Thymus (tissue), 11 donors: ENCODE results near the gene ITPKB. TPM values are rescaled to one million over a fixed set of nuclear protein-coding genes. Genes with fewer than 3 reads are reported as not detected.
A peak's percentile ranks its signal among the peaks of the same experiment; 100 is the strongest.

Source experiments
- DNase-seq, 9 donors: peaks; one replicate each; pipeline ENCODE4 v3.0.0-alpha.2; 2013; ENCODE audit warnings: low spot score in 9 of 9, low read depth in 6 of 9, missing footprints in 1 of 9
- H3K27ac ChIP-seq, 2 donors: one replicate each; pipeline ENCODE4 v1.5.1; 2013; ENCODE audit warnings: control low read depth in 1 of 2, low read depth in 1 of 2, low read length in 1 of 2, mild to moderate bottlenecking in 1 of 2, moderate library complexity in 1 of 2
- H3K27me3 ChIP-seq, 2 donors: one replicate each; pipeline ENCODE4 v1.5.1; 2013; ENCODE audit warnings: low read length in 1 of 2; ENCODE audit not compliant: control insufficient read depth in 2 of 2, insufficient read depth in 1 of 2
- H3K36me3 ChIP-seq, 2 donors: one replicate each; pipeline ENCODE4 v1.5.1; 2013; ENCODE audit warnings: low read length in 1 of 2, mild to moderate bottlenecking in 1 of 2, moderate library complexity in 1 of 2; ENCODE audit not compliant: control insufficient read depth in 2 of 2, insufficient read depth in 2 of 2
- H3K4me1 ChIP-seq, 2 donors: one replicate each; pipeline ENCODE4 v1.5.1; 2013; ENCODE audit warnings: low read length in 2 of 2; ENCODE audit not compliant: control insufficient read depth in 2 of 2, insufficient read depth in 2 of 2
- H3K4me3 ChIP-seq, 2 donors: one replicate each; pipeline ENCODE4 v1.5.1; 2013; ENCODE audit warnings: low read length in 2 of 2, control low read depth in 1 of 2, mild to moderate bottlenecking in 1 of 2
- H3K9me3 ChIP-seq, 2 donors: one replicate each; pipeline ENCODE4 v1.5.1; 2013; ENCODE audit warnings: low read length in 1 of 2, mild to moderate bottlenecking in 1 of 2; ENCODE audit not compliant: control insufficient read depth in 2 of 2, insufficient read depth in 1 of 2
- WGBS: extraction: QIAGEN DNeasy Blood & Tissue Kit; methylation state at CpG from one replicate; pipeline ENCODE4 v1.1.7; 2013; 5-methylcytosine and 5-hydroxymethylcytosine counted together
- polyA plus RNA-seq: library from polyadenylated mRNA; stranded (reverse); fragments of 200-250 nt; gene quantifications from one replicate; pipeline ENCODE4 v1.2.3, GENCODE V29; 2013
- total RNA-seq: library from RNA; stranded (reverse); fragments of 120-200 nt; gene quantifications from one replicate; pipeline ENCODE4 v1.2.4, GENCODE V29; 2013
- donor health status: healthy.

ITPKB gene
- total and polyA plus RNA-seq, 2 donors = 22.7 to 32.0 TPM

GRCh38 chr1:226609836-226610455 lies 129.1 kb downstream of the ITPKB start:
- WGBS = 91% methylated on average over 11 of the region's 11 CpGs
- DNase-seq = no peak
- H3K27me3 ChIP-seq = peaks cover 5 to 8% of the 10 kb centered on the region in 2 donors
- no peaks in the 10 kb centered on the region for H3K4me1 ChIP-seq
- no peaks in the 10 kb centered on the region for H3K9me3 ChIP-seq
- no peaks in the 10 kb centered on the region for H3K36me3 ChIP-seq
- H3K4me3 ChIP-seq = no peak overlapping the region
- H3K27ac ChIP-seq = no peak overlapping the region

GRCh38 chr1:226608699-226609505 lies 130.2 kb downstream of the ITPKB start:
- Histone ChIP-seq H3K36me3 (no peaks in the 10 kb centered on the region), H3K4me1 (peaks cover 0 to 7% of the 10 kb centered on the region in 2 donors), H3K9me3 (no peaks in the 10 kb centered on the region), H3K4me3 (no peak overlapping the region), H3K27ac (no peak overlapping the region), H3K27me3 (peaks cover 5 to 8% of the 10 kb centered on the region in 2 donors)
- WGBS = 61% methylated on average over 18 of the region's 18 CpGs
- DNase-seq = peak; percentile 32 to 79 (median 58)

- Histone ChIP-seq H3K36me3 (no peaks in the 10 kb centered on the region), H3K4me1 (peaks cover 0 to 7% of the 10 kb centered on the region in 2 donors), H3K4me3 (no peak overlapping the region), H3K9me3 (no peaks in the 10 kb centered on the region), H3K27me3 (peaks cover 5 to 8% of the 10 kb centered on the region in 2 donors), H3K27ac (no peak overlapping the region)
- WGBS = 98% methylated on average over 1 of the region's 1 CpG
- no peak for DNase-seq
Measured at GRCh38 chr1:226607821-226608220, 131.3 kb downstream of the ITPKB start.

GRCh38 chr1:226607268-226607660 lies 131.8 kb downstream of the ITPKB start:
- H3K9me3 ChIP-seq = no peaks in the 10 kb centered on the region
- no peak overlapping the region for H3K4me3 ChIP-seq
- peaks cover 5 to 8% of the 10 kb centered on the region in 2 donors for H3K27me3 ChIP-seq
- DNase-seq = no peak
- no peak overlapping the region for H3K27ac ChIP-seq
- peaks cover 0 to 7% of the 10 kb centered on the region in 2 donors for H3K4me1 ChIP-seq
- no peaks in the 10 kb centered on the region for H3K36me3 ChIP-seq
- WGBS = 98% methylated on average over 12 of the region's 12 CpGs

- Histone ChIP-seq H3K27ac (no peak overlapping the region), H3K36me3 (no peaks in the 10 kb centered on the region), H3K4me1 (peaks cover 0 to 7% of the 10 kb centered on the region in 2 donors), H3K9me3 (no peaks in the 10 kb centered on the region), H3K4me3 (no peak overlapping the region), H3K27me3 (peaks cover 5 to 8% of the 10 kb centered on the region in 2 donors)
- WGBS = 95% methylated on average over 11 of the region's 11 CpGs
- no peak for DNase-seq
Measured at GRCh38 chr1:226606311-226607267, 132.5 kb downstream of the ITPKB start.

GRCh38 chr1:226605318-226605950 lies 133.6 kb downstream of the ITPKB start:
- no peak for DNase-seq
- Histone ChIP-seq H3K9me3 (no peaks in the 10 kb centered on the region), H3K27me3 (peaks cover 5 to 8% of the 10 kb centered on the region in 2 donors), H3K27ac (no peak overlapping the region), H3K4me1 (peaks cover 0 to 7% of the 10 kb centered on the region in 2 donors), H3K4me3 (no peak overlapping the region), H3K36me3 (no peaks in the 10 kb centered on the region)
- WGBS = 95% methylated on average over 9 of the region's 9 CpGs

GRCh38 chr1:226604560-226605317 lies 134.3 kb downstream of the ITPKB start:
- Histone ChIP-seq H3K36me3 (no peaks in the 10 kb centered on the region), H3K27ac (no peak overlapping the region), H3K4me3 (no peak overlapping the region), H3K4me1 (peaks cover 0 to 7% of the 10 kb centered on the region in 2 donors), H3K9me3 (no peaks in the 10 kb centered on the region), H3K27me3 (peaks cover 5 to 8% of the 10 kb centered on the region in 2 donors)
- DNase-seq = no peak
- WGBS = 95% methylated on average over 9 of the region's 9 CpGs
